ENCODE data around the gene CLEC20A. TPM values are rescaled to one million over a fixed set of nuclear protein-coding genes. Genes with fewer than 3 reads are reported as not detected.

The CLEC20A gene
- total and polyA plus RNA-seq, 2 of the 8 experiments (the other 6 are each of a cell fraction or from before 2014, with no cell fraction given) = not detected

- POLR2A ChIA-PET (ENCODE audit: partially characterized antibody) = interaction anchor here (0.6 kb wide), 1 partner anchor 168 kb away, joined by 3 read pairs; no protein-coding TSS in a partner anchor
- no peak overlapping the region for H3K18ac ChIP-seq (ENCODE audit: extremely low read depth, low read length)
- H2BK15ac ChIP-seq (ENCODE audit: low read length) = no peak overlapping the region
- no peak overlapping the region for H3K56ac ChIP-seq (replicated peaks; ENCODE audit: insufficient read length, low read depth, low read length)
- CTCF ChIA-PET (ENCODE audit: partially characterized antibody) = interaction anchor here (0.6 to 10.0 kb wide), 2 partner anchors 12 to 15 kb away, joined by 3 to 100 read pairs; no protein-coding TSS in a partner anchor
- DNase-seq (ENCODE audit: low read depth in 1 of 2, low spot score in 2 of 2) = no peak
- no peak overlapping the region for H2BK5ac ChIP-seq (ENCODE audit: low read depth, low read length)
- no peak overlapping the region for H3K4me3 ChIP-seq (ENCODE audit: extremely low read depth in 1 of 4, insufficient read depth in 2 of 4, low read depth in 3 of 4, low read length in 4 of 4)
- H4K20me1 ChIP-seq (replicated peaks in 1 of 2; ENCODE audit: control insufficient read depth in 1 of 2, insufficient read depth in 2 of 2, low read length in 2 of 2) = no peaks in the 10 kb centered on the region
- H2BK20ac ChIP-seq (ENCODE audit: low read length) = no peak overlapping the region
- no peak overlapping the region for H4K8ac ChIP-seq (ENCODE audit: extremely low read depth, insufficient read depth, low read length)
- no peaks in the 10 kb centered on the region for H3K27me3 ChIP-seq (replicated peaks in 1 of 4; ENCODE audit: control insufficient read depth in 3 of 4, extremely low read depth in 1 of 4, insufficient read depth in 3 of 4, low read length in 3 of 4)
- no peak overlapping the region for H2BK12ac ChIP-seq (ENCODE audit: low read depth, low read length)
- no peaks in the 10 kb centered on the region for H3K23me2 ChIP-seq (ENCODE audit: low read depth, low read length)
- H4K91ac ChIP-seq (replicated peaks; ENCODE audit: insufficient read length, low read length) = no peak overlapping the region
- no peak overlapping the region for H4K5ac ChIP-seq (ENCODE audit: insufficient read length, low read depth, low read length)
- H3K23ac ChIP-seq (ENCODE audit: insufficient read length) = no peak overlapping the region
- H3K4me2 ChIP-seq (ENCODE audit: insufficient read depth in 1 of 2, low read depth in 2 of 2, low read length in 2 of 2) = no peak overlapping the region
- H2AK5ac ChIP-seq (ENCODE audit: low read depth, low read length) = no peak overlapping the region
- no peak for FAIRE-seq
- H3K79me2 ChIP-seq (ENCODE audit: control insufficient read depth in 1 of 2, insufficient read depth in 2 of 2, low read length in 2 of 2) = no peaks in the 10 kb centered on the region
- H3K4me1 ChIP-seq (replicated peaks in 1 of 4; ENCODE audit: control insufficient read depth in 3 of 4, insufficient read depth in 4 of 4, low read length in 3 of 4) = no peaks in the 10 kb centered on the region; a peak in 1 of 7 replicates
- no peak overlapping the region for H3K4ac ChIP-seq (replicated peaks; ENCODE audit: insufficient read length, low read depth, low read length)
- no peaks in the 10 kb centered on the region for H3K36me3 ChIP-seq (ENCODE audit: control insufficient read depth in 2 of 4, insufficient read depth in 4 of 4, low read length in 3 of 4)
- no peak overlapping the region for H3K14ac ChIP-seq (ENCODE audit: insufficient read length)
- 86% methylated on average over 4 of the region's 4 CpGs; no CpG with 5 or more reads in 1 of the 2 experiments for WGBS, 2 experiments (ENCODE audit: extremely low coverage in 1 of 2, insufficient coverage in 1 of 2, insufficient read length in 1 of 2, insufficient replicate concordance in 2 of 2, low coverage in 1 of 2, low lambda C conversion rate in 2 of 2, missing lambda C conversion rate in 1 of 2)
- no peak overlapping the region for H3K9ac ChIP-seq (replicated peaks in 1 of 4; ENCODE audit: extremely low read depth in 1 of 4, low read depth in 3 of 4, low read length in 3 of 4)
- no peak overlapping the region for H3K27ac ChIP-seq (ENCODE audit: low read depth, low read length)
- H2AFZ ChIP-seq (ENCODE audit: low read length) = no peak overlapping the region
- H3K79me1 ChIP-seq (ENCODE audit: low read depth, low read length) = no peaks in the 10 kb centered on the region
- no peak overlapping the region for H2BK120ac ChIP-seq (replicated peaks; ENCODE audit: low read depth, low read length)
- no peaks in the 10 kb centered on the region for H3K9me3 ChIP-seq (ENCODE audit: insufficient read depth in 2 of 2, low read depth in 1 of 2, low read length in 1 of 2)
- TF ChIP-seq CBX8 (IDR thresholded peaks at IDR 0.05; ENCODE audit: borderline replicate concordance, low read depth, low read length) (no peak), YY1 (IDR thresholded peaks at IDR 0.05; ENCODE audit: low read depth, low read length) (no peak), EZH2 (IDR thresholded peaks at IDR 0.05; ENCODE audit: low read depth, low read length, severe bottlenecking) (no peak), EP300 (IDR thresholded peaks at IDR 0.05; ENCODE audit: borderline replicate concordance in 1 of 2, low read depth in 2 of 2, low read length in 2 of 2) (no peak), GTF2F1 (IDR thresholded peaks at IDR 0.05; ENCODE audit: borderline replicate concordance, low read depth, low read length) (no peak), POLR2A (IDR thresholded peaks at IDR 0.05; ENCODE audit: control extremely low read depth in 1 of 2, low read depth in 2 of 2, low read length in 2 of 2) (no peak), BCL11A (IDR thresholded peaks at IDR 0.05; ENCODE audit: low read depth in 2 of 2, low read length in 2 of 2) (no peak), RBBP5 (IDR thresholded peaks at IDR 0.05; ENCODE audit: borderline replicate concordance, low read depth, low read length) (no peak), HDAC2 (IDR thresholded peaks at IDR 0.05; ENCODE audit: borderline replicate concordance in 1 of 2, low read depth in 2 of 2, low read length in 2 of 2) (no peak), NANOG (IDR thresholded peaks at IDR 0.05; ENCODE audit: insufficient read depth, low read depth, low read length, poor library complexity, severe bottlenecking) (no peak), CREB1 (IDR thresholded peaks at IDR 0.05) (no peak), KDM1A (IDR thresholded peaks at IDR 0.05; ENCODE audit: borderline replicate concordance, low read length) (no peak), JUN (IDR thresholded peaks at IDR 0.05; ENCODE audit: low read depth, low read length) (no peak), RFX5 (IDR thresholded peaks at IDR 0.05; ENCODE audit: borderline replicate concordance, low read depth, low read length) (no peak), EGR1 (IDR thresholded peaks at IDR 0.05; ENCODE audit: borderline replicate concordance, low read depth, low read length) (no peak)
Measured at GRCh38 chr1:178488393-178488792, 8.4 kb downstream of the CLEC20A start.

All from H1 (cell line).